ENCODE results near the gene NAPEPLD.
A peak's percentile ranks its signal among the peaks of the same experiment; 100 is the strongest.
"Not testable (repeated sequence)": the region's sequence is repeated elsewhere in the genome, so short reads cannot be mapped to it uniquely, and the experiment has no call there.

The NAPEPLD gene

DNA sequence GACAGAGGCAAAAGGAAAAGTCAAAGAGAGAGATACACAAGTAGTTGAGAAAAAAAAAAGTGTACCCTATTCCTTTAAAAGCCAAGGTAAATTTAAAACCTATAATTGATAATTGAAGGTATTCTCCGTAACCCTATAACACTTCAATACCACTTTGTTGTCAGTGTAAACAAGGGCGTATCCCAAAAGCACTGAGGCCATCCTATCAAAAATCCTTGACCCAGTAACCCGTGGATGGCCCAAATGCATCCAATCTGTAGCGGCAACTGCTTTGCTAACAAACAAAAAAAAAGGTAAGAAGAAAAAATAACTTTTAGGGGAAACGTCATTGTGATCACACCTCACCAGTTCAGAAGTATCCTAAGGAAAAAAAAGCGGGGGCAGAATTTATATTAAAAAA, 5.1 kb upstream of the NAPEPLD start:
- TF ChIP-seq POLR2A (IDR thresholded peaks at IDR 0.05; ENCODE audit: extremely low read depth, insufficient read length) (no peak), MYC (IDR thresholded peaks at IDR 0.05; ENCODE audit: low read depth, low read length) (no peak)
- TF ChIP-seq, protein P1, sequence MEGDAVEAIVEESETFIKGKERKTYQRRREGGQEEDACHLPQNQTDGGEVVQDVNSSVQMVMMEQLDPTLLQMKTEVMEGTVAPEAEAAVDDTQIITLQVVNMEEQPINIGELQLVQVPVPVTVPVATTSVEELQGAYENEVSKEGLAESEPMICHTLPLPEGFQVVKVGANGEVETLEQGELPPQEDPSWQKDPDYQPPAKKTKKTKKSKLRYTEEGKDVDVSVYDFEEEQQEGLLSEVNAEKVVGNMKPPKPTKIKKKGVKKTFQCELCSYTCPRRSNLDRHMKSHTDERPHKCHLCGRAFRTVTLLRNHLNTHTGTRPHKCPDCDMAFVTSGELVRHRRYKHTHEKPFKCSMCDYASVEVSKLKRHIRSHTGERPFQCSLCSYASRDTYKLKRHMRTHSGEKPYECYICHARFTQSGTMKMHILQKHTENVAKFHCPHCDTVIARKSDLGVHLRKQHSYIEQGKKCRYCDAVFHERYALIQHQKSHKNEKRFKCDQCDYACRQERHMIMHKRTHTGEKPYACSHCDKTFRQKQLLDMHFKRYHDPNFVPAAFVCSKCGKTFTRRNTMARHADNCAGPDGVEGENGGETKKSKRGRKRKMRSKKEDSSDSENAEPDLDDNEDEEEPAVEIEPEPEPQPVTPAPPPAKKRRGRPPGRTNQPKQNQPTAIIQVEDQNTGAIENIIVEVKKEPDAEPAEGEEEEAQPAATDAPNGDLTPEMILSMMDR (IDR thresholded peaks at IDR 0.05; ENCODE audit: low read depth, low read length) = no peak
- TF ChIP-seq, protein P2, sequence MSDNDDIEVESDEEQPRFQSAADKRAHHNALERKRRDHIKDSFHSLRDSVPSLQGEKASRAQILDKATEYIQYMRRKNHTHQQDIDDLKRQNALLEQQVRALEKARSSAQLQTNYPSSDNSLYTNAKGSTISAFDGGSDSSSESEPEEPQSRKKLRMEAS (IDR thresholded peaks at IDR 0.05; ENCODE audit: low read depth, low read length) = no peak
- H3K4me3 ChIP-seq (ENCODE audit: low read depth, low read length) = no peak overlapping the region
- DNase-seq (ENCODE audit: low read depth) = no peak

DNA sequence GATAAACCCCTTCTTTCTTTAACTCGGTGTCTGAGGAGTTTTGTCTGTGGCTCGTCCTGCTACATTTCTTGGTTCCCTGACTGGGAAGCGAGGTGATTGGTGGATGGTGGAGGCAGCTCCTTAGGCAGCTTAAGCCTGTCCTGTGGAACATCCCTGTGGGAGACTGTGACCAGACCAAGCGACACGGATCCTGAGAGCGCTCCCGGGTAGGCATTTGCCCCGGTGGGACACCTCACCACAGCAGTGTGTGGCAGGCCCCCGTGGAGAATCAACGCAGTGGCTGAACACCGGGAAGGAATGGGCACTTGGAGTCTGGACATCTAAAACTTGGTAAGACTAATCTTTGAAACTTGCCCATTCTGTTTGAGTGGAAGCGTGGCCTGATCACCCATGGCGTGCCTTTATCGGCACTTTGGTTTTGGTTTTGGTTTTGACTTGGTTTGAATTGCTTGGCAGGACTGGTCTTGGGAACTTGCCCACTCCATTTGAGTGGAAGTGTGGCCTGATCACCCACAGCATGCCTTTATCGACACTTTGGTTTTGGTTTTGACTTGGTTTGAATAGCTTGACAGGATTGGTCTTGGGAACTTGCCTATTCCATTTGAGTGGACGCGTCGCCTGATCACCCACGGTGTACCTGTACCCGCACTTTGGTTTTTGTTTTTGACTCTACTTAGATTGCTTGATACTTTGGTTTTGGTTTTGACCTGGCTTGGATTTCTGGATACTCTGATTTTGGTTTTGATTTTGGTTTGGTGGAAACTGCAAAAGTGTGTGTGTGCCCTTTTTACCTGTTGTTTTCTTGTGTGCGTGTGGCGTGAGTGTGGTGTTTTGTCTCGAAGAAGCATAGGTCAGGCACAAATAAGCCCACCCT, 4.1 kb upstream of the NAPEPLD start:
- not testable (repeated sequence) for DNase-seq (ENCODE audit: low read depth); H3K4me3 ChIP-seq (ENCODE audit: low read depth, low read length)

DNA sequence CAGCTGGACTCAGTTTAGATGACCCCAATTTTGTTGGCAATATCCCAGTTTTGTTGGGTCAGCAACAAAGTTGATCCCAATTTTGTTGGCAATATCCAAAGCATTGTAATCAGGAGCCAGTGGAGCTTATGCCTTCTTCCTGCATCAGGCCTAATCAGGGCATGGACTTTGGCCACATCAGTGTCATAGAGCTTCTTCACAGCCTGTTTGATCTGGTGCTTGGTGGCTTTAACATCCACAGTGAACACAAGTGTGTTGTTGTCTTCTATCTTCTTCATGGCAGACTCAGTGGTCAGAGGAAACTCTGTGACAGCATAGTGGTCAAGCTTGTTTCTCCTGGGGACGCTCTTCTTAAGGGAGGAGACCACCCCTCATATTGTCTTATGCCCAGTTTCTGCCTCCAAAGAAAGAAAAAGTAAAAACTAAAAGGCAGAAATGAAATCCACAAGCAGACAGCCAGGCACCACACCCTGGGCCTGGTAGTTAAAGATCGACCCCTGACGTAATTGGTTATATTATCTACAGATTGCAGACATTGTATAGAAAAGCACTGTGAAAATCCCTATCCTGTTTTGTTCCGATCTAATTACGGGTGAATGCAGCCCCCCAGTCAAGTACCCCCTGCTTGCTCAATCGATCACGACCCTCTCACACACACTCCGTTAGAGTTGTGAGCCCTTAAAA, 3.2 kb upstream of the NAPEPLD start:
- H3K4me3 ChIP-seq (ENCODE audit: low read depth, low read length); DNase-seq (ENCODE audit: low read depth): not testable (repeated sequence)

DNA sequence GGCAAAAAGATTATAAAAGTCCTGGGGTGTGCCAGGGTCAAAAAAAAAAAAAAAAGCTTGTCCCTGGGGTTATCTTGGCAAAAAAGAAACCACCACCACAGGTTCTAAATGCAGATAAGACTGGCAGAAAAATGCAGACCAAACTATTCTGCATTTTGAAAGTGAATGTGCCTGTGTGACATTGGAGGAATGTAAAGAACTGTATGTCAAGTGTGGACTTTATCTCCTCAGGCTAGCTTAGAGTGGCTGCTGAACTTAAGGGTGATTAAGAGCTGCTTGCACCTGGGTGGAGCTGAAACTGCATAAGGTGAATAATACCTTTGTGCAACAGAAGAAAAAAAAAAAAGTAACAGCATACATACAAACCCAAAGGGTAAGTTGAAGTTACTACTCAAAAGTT, 1.3 kb upstream of the NAPEPLD start:
- TF ChIP-seq POLR2A (IDR thresholded peaks at IDR 0.05; ENCODE audit: extremely low read depth, insufficient read length) = no peak
- TF ChIP-seq, protein P2 (IDR thresholded peaks at IDR 0.05; ENCODE audit: low read depth, low read length) = no peak
- no peak for TF ChIP-seq MYC (IDR thresholded peaks at IDR 0.05; ENCODE audit: low read depth, low read length)
- TF ChIP-seq, protein P1 (IDR thresholded peaks at IDR 0.05; ENCODE audit: low read depth, low read length) = no peak
- DNase-seq (ENCODE audit: low read depth) = peak; percentile 27
- H3K4me3 ChIP-seq (ENCODE audit: low read depth, low read length) = no peak overlapping the region

DNA sequence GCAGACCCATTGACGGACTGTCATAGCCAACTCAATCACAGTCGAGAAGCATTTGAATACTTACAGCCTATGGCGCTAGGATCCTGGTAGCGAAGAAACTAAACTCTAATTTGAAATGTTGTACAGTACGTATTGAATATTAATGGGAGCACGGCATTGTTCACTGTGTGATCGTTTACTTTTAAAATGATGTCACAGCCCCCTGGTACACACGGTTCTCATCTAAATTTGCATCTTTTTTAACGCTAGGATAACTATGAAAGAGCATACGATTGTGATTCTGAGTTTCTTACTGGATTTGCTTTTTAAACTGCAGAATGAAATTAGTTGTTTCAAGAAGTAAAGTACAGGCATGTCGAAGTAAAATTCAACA, 895 bp upstream of the NAPEPLD start:
- peak overlapping the region; percentile 54 for H3K4me3 ChIP-seq (ENCODE audit: low read depth, low read length)
- no peak for DNase-seq (ENCODE audit: low read depth)
- no peak for TF ChIP-seq MYC (IDR thresholded peaks at IDR 0.05; ENCODE audit: low read depth, low read length)
- TF ChIP-seq, protein P1 (IDR thresholded peaks at IDR 0.05; ENCODE audit: low read depth, low read length) = no peak
- no peak for TF ChIP-seq POLR2A (IDR thresholded peaks at IDR 0.05; ENCODE audit: extremely low read depth, insufficient read length)
- TF ChIP-seq, protein P2 (IDR thresholded peaks at IDR 0.05; ENCODE audit: low read depth, low read length) = no peak

DNA sequence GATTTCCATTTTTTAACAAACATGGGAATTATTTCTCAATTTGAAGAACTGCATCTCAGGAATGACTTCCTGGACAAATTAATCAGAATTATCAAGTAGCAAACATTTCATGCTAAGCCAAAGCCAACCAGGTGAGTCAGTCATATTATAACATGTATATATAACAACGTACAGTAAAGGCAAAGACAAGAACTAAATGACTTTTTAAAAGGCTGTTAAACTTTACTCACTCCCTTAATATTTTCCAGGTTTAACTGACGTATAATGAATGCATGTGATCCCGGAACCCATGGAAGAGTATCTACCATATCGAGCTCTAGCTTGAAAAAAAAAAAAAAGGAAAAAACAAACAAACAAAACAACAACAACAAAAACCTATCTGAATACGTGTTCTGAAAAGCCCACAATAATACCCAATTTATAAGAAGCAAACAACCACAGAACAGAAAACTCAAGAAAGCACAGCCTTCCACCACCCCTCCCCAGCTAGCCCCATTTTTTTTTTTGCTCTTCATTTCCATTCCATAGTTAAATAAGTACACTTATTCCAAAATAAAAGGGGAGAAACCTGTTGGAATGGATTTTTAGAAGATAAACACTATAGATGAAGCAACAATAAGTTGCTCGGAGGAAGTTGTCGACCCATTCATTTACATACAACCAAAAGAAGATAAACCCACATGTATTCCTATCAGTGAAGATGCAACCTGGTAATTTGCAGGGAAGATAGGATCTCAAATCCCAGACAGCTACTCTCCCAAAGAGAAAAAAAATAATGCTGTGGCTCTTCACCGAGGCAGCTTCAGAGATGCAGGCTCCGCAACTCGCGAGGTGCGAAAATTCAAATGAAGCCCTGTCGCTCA, 537 bp downstream of the NAPEPLD start:
- no peak for DNase-seq (ENCODE audit: low read depth)
- H3K4me3 ChIP-seq (ENCODE audit: low read depth, low read length) = peak overlapping the region; percentile 84
- TF ChIP-seq, protein P1 (IDR thresholded peaks at IDR 0.05; ENCODE audit: low read depth, low read length) = no peak
- no peak for TF ChIP-seq MYC (IDR thresholded peaks at IDR 0.05; ENCODE audit: low read depth, low read length)
- TF ChIP-seq POLR2A (IDR thresholded peaks at IDR 0.05; ENCODE audit: extremely low read depth, insufficient read length) = no peak
- TF ChIP-seq, protein P2 (IDR thresholded peaks at IDR 0.05; ENCODE audit: low read depth, low read length) = no peak

DNA sequence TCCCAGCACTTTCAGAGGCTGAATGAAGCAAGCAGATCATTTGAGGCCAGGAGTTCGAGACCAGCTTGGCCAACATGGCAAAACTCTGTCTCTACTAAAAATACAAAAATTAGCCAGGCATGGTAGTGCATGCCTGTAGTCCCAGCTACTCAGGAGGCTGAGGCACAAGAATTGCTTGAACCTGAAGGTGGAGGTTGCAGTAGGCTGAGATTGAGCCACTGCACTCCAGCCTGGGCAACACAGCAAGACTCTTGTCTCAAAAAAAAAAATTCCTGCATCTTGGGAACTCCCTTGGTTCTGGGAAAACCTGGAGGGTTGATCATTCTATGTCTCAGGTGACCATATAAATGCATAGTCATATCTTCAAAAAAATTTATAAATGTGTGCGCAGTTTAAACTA, 4.1 kb downstream of the NAPEPLD start:
- H3K4me3 ChIP-seq (ENCODE audit: low read depth, low read length); DNase-seq (ENCODE audit: low read depth): not testable (repeated sequence)

Measured in NB4 (cell line).